Tibial nerve (tissue), 3 donors: Measurements from ENCODE around the gene MYOM1.

Experiments used
- POLR2A ChIP-seq, 2 donors: fragments of 450-650 bp; IDR thresholded peaks; one replicate each; pipeline ENCODE4 v1.6.1; 2017; ENCODE audit warnings: antibody characterized with exemption in 2 of 2, mild to moderate bottlenecking in 2 of 2, moderate library complexity in 2 of 2
- TF ChIP-seq, protein P1 (sequence below), 5 experiments: fragments of 200-600 bp in 3 of 5; fragments of 450-650 bp in 2 of 5; sonication (generic) in 3 of 5; IDR thresholded peaks; one replicate each; pipeline ENCODE4 v1.5.1; 2016 to 2019; ENCODE audit warnings: antibody characterized with exemption in 5 of 5, mild to moderate bottlenecking in 3 of 5, moderate library complexity in 2 of 5

GRCh38 chr18:3264362-3264761 lies 44.6 kb upstream of the MYOM1 start:
- no peak for TF ChIP-seq POLR2A (IDR thresholded peaks at IDR 0.05)
- TF ChIP-seq, protein P1, sequence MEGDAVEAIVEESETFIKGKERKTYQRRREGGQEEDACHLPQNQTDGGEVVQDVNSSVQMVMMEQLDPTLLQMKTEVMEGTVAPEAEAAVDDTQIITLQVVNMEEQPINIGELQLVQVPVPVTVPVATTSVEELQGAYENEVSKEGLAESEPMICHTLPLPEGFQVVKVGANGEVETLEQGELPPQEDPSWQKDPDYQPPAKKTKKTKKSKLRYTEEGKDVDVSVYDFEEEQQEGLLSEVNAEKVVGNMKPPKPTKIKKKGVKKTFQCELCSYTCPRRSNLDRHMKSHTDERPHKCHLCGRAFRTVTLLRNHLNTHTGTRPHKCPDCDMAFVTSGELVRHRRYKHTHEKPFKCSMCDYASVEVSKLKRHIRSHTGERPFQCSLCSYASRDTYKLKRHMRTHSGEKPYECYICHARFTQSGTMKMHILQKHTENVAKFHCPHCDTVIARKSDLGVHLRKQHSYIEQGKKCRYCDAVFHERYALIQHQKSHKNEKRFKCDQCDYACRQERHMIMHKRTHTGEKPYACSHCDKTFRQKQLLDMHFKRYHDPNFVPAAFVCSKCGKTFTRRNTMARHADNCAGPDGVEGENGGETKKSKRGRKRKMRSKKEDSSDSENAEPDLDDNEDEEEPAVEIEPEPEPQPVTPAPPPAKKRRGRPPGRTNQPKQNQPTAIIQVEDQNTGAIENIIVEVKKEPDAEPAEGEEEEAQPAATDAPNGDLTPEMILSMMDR (IDR thresholded peaks at IDR 0.05): no peak
